Measurements from ENCODE around the gene ADRB2. TPM values are rescaled to one million over a fixed set of nuclear protein-coding genes. Genes with fewer than 3 reads are reported as not detected.

ADRB2 gene
- total RNA-seq, 4 donors from 2014 or later: 68.8 to 109 (median 86.4) TPM

GRCh38 chr5:148836272-148837250 lies 10.2 kb downstream of the ADRB2 start:
- no peaks in the 10 kb centered on the region for H3K27me3 ChIP-seq

GRCh38 chr5:148837383-148837782 lies 11.0 kb downstream of the ADRB2 start:
- Histone ChIP-seq H3K9me3 (no peaks in the 10 kb centered on the region), H3K36me3 (peaks cover 7% of the 10 kb centered on the region), H3K4me1 (peaks cover 35% of the 10 kb centered on the region), H3K27ac (no peak overlapping the region), H3K4me3 (no peak overlapping the region), H3K27me3 (no peaks in the 10 kb centered on the region)
- DNase-seq (ENCODE audit: low spot score in 2 of 2): no peak
- TF ChIP-seq POLR2AphosphoS5 (IDR thresholded peaks at IDR 0.05) (no peak), EP300 (IDR thresholded peaks at IDR 0.05) (no peak), CTCF (IDR thresholded peaks at IDR 0.05) (no peak), POLR2A (IDR thresholded peaks at IDR 0.05) (no peak)
- 96% methylated on average over 3 of the region's 3 CpGs for WGBS

More at GRCh38 chr5:148836272-148837250, 10.2 kb downstream of the ADRB2 start:
- Histone ChIP-seq H3K27ac (no peak overlapping the region), H3K4me1 (peaks cover 35% of the 10 kb centered on the region), H3K4me3 (no peak overlapping the region), H3K9me3 (no peaks in the 10 kb centered on the region), H3K36me3 (peaks cover 7% of the 10 kb centered on the region)
- DNase-seq (ENCODE audit: low spot score in 2 of 2): no peak
- WGBS: 87% methylated on average over 11 of the region's 11 CpGs
- no peak for TF ChIP-seq POLR2A (IDR thresholded peaks at IDR 0.05)
- TF ChIP-seq CTCF (IDR thresholded peaks at IDR 0.05): no peak
- TF ChIP-seq POLR2AphosphoS5 (IDR thresholded peaks at IDR 0.05): no peak
- no peak for TF ChIP-seq EP300 (IDR thresholded peaks at IDR 0.05)

- Histone ChIP-seq H3K36me3 (peaks cover 7% of the 10 kb centered on the region), H3K27me3 (no peaks in the 10 kb centered on the region), H3K27ac (no peak overlapping the region), H3K9me3 (no peaks in the 10 kb centered on the region), H3K4me3 (no peak overlapping the region), H3K4me1 (peaks cover 33% of the 10 kb centered on the region)
- WGBS: 89% methylated on average over 1 of the region's 1 CpG
- TF ChIP-seq EP300 (IDR thresholded peaks at IDR 0.05) (no peak), POLR2A (IDR thresholded peaks at IDR 0.05) (no peak), POLR2AphosphoS5 (IDR thresholded peaks at IDR 0.05) (no peak), CTCF (IDR thresholded peaks at IDR 0.05) (no peak)
- no peak for DNase-seq (ENCODE audit: low spot score in 2 of 2)
Measured at GRCh38 chr5:148838357-148838756, 11.9 kb downstream of the ADRB2 start.

GRCh38 chr5:148839960-148840359 lies 13.5 kb downstream of the ADRB2 start:
- TF ChIP-seq POLR2A (IDR thresholded peaks at IDR 0.05) (no peak), EP300 (IDR thresholded peaks at IDR 0.05) (no peak), CTCF (IDR thresholded peaks at IDR 0.05) (no peak), POLR2AphosphoS5 (IDR thresholded peaks at IDR 0.05) (no peak)
- no peaks in the 10 kb centered on the region for H3K27me3 ChIP-seq
- no peaks in the 10 kb centered on the region for H3K36me3 ChIP-seq
- H3K4me1 ChIP-seq: peaks cover 28% of the 10 kb centered on the region
- H3K4me3 ChIP-seq: no peak overlapping the region
- DNase-seq (ENCODE audit: low spot score in 2 of 2): no peak
- H3K9me3 ChIP-seq: no peaks in the 10 kb centered on the region
- no peak overlapping the region for H3K27ac ChIP-seq
- 66% methylated on average over 4 of the region's 4 CpGs for WGBS

- TF ChIP-seq CTCF (IDR thresholded peaks at IDR 0.05): no peak
- no peak for TF ChIP-seq POLR2AphosphoS5 (IDR thresholded peaks at IDR 0.05)
- TF ChIP-seq EP300 (IDR thresholded peaks at IDR 0.05): no peak
- no peak for TF ChIP-seq POLR2A (IDR thresholded peaks at IDR 0.05)
- Histone ChIP-seq H3K27me3 (no peaks in the 10 kb centered on the region), H3K4me1 (peaks cover 28% of the 10 kb centered on the region), H3K4me3 (no peak overlapping the region), H3K27ac (no peak overlapping the region), H3K36me3 (no peaks in the 10 kb centered on the region), H3K9me3 (no peaks in the 10 kb centered on the region)
- 91% methylated on average over 1 of the region's 1 CpG for WGBS
- DNase-seq (ENCODE audit: low spot score in 2 of 2): no peak
Measured at GRCh38 chr5:148840531-148840930, 14.1 kb downstream of the ADRB2 start.
